Measurements from ENCODE around the gene NFE2L2.

- TF ChIP-seq ZNF8 (CRISPR knock-in tag; IDR thresholded peaks at IDR 0.05) (no peak), ZNF70 (CRISPR knock-in tag; IDR thresholded peaks at IDR 0.05) (no peak), OSR1 (CRISPR knock-in tag; IDR thresholded peaks at IDR 0.05) (no peak), TOX (CRISPR knock-in tag; IDR thresholded peaks at IDR 0.05; ENCODE audit: borderline replicate concordance) (no peak)
Observed at GRCh38 chr2:177283906-177284305, 19.4 kb upstream of the NFE2L2 start.

Measured in SK-N-SH treated with all-trans-retinoic acid at 6 μM for 48 hours (cell line).